ENCODE measurements around the gene MARVELD1.

The MARVELD1 gene

GRCh38 chr10:97766996-97767924, 53.7 kb downstream of the MARVELD1 start:
- no peak for DNase-seq
- intact Hi-C loops (cut with DNase I), result no loop called here
